ENCODE results near the gene UAP1.

- no peak for TF ChIP-seq USF1 (IDR thresholded peaks at IDR 0.05)
- TF ChIP-seq TCF12 (IDR thresholded peaks at IDR 0.05; ENCODE audit: low read depth), result no peak
- no peak for TF ChIP-seq EP300 (IDR thresholded peaks at IDR 0.05; ENCODE audit: borderline replicate concordance)
- TF ChIP-seq, protein P1, sequence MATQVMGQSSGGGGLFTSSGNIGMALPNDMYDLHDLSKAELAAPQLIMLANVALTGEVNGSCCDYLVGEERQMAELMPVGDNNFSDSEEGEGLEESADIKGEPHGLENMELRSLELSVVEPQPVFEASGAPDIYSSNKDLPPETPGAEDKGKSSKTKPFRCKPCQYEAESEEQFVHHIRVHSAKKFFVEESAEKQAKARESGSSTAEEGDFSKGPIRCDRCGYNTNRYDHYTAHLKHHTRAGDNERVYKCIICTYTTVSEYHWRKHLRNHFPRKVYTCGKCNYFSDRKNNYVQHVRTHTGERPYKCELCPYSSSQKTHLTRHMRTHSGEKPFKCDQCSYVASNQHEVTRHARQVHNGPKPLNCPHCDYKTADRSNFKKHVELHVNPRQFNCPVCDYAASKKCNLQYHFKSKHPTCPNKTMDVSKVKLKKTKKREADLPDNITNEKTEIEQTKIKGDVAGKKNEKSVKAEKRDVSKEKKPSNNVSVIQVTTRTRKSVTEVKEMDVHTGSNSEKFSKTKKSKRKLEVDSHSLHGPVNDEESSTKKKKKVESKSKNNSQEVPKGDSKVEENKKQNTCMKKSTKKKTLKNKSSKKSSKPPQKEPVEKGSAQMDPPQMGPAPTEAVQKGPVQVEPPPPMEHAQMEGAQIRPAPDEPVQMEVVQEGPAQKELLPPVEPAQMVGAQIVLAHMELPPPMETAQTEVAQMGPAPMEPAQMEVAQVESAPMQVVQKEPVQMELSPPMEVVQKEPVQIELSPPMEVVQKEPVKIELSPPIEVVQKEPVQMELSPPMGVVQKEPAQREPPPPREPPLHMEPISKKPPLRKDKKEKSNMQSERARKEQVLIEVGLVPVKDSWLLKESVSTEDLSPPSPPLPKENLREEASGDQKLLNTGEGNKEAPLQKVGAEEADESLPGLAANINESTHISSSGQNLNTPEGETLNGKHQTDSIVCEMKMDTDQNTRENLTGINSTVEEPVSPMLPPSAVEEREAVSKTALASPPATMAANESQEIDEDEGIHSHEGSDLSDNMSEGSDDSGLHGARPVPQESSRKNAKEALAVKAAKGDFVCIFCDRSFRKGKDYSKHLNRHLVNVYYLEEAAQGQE (IDR thresholded peaks at IDR 0.05; ENCODE audit: low read depth), result no peak
- no peak for TF ChIP-seq CEBPB (IDR thresholded peaks at IDR 0.05)
- no peak for TF ChIP-seq YY1 (IDR thresholded peaks at IDR 0.05; ENCODE audit: low read depth)
- TF ChIP-seq EGR1 (IDR thresholded peaks at IDR 0.05), result no peak
- TF ChIP-seq MAX (IDR thresholded peaks at IDR 0.05), result no peak
- TF ChIP-seq NFIC (IDR thresholded peaks at IDR 0.05), result no peak
Observed at GRCh38 chr1:162580308-162580707, 18.8 kb downstream of the UAP1 start.

All from Ishikawa (cell line).